Liver (tissue), 3 donors: ENCODE data around the gene POLN.

ENCODE experiments used
- ATF3 ChIP-seq: IDR thresholded peaks from 2 replicates; pipeline ENCODE4 v1.6.1; 2016; ENCODE audit warnings: antibody characterized with exemption
- EGR1 ChIP-seq, 2 donors: IDR thresholded peaks; 2 replicates each; pipeline ENCODE4 v1.6.1; 2016 to 2018; ENCODE audit warnings: antibody characterized with exemption in 2 of 2, low read depth in 2 of 2
- JUND ChIP-seq, 2 donors: IDR thresholded peaks; 2 replicates each; pipeline ENCODE4 v1.6.1; 2016; ENCODE audit warnings: antibody characterized with exemption in 2 of 2
- NR2F2 ChIP-seq: IDR thresholded peaks from 2 replicates; pipeline ENCODE4 v1.6.1; 2016; ENCODE audit warnings: antibody characterized with exemption
- RAD21 ChIP-seq, 2 donors: IDR thresholded peaks; 2 replicates each; pipeline ENCODE4 v1.6.1; 2016; ENCODE audit warnings: antibody characterized with exemption in 2 of 2, mild to moderate bottlenecking in 2 of 2
- SP1 ChIP-seq: IDR thresholded peaks from 2 replicates; pipeline ENCODE4 v1.6.1; 2018; ENCODE audit warnings: antibody characterized with exemption, mild to moderate bottlenecking
- TF ChIP-seq, protein P1 (sequence below): IDR thresholded peaks from 2 replicates; pipeline ENCODE4 v1.6.1; 2016; ENCODE audit warnings: antibody characterized with exemption
- TF ChIP-seq, protein P2 (sequence below): fragments of 150-350 bp; IDR thresholded peaks from 2 replicates; pipeline ENCODE4 v1.5.1; 2017; ENCODE audit warnings: improper control_type of control experiment, low read depth, low read length; ENCODE audit not compliant: missing input control
- TF ChIP-seq, protein P3 (sequence below): IDR thresholded peaks from 2 replicates; pipeline ENCODE4 v1.6.1; 2016; ENCODE audit warnings: antibody characterized with exemption, mild to moderate bottlenecking
- donor health status: healthy.
- donor health status: healthy.

GRCh38 chr4:2250357-2251072 is 8.6 kb upstream of the POLN start:
- no peak for TF ChIP-seq RAD21 (IDR thresholded peaks at IDR 0.05)
- TF ChIP-seq, protein P1, sequence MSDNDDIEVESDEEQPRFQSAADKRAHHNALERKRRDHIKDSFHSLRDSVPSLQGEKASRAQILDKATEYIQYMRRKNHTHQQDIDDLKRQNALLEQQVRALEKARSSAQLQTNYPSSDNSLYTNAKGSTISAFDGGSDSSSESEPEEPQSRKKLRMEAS, result no peak
- TF ChIP-seq, protein P2, sequence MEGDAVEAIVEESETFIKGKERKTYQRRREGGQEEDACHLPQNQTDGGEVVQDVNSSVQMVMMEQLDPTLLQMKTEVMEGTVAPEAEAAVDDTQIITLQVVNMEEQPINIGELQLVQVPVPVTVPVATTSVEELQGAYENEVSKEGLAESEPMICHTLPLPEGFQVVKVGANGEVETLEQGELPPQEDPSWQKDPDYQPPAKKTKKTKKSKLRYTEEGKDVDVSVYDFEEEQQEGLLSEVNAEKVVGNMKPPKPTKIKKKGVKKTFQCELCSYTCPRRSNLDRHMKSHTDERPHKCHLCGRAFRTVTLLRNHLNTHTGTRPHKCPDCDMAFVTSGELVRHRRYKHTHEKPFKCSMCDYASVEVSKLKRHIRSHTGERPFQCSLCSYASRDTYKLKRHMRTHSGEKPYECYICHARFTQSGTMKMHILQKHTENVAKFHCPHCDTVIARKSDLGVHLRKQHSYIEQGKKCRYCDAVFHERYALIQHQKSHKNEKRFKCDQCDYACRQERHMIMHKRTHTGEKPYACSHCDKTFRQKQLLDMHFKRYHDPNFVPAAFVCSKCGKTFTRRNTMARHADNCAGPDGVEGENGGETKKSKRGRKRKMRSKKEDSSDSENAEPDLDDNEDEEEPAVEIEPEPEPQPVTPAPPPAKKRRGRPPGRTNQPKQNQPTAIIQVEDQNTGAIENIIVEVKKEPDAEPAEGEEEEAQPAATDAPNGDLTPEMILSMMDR, result no peak
- no peak for TF ChIP-seq JUND (IDR thresholded peaks at IDR 0.05)
- no peak for TF ChIP-seq SP1
- no peak for TF ChIP-seq ATF3
- no peak for TF ChIP-seq EGR1 (IDR thresholded peaks at IDR 0.05; ENCODE audit: low read depth in 2 of 2)
- TF ChIP-seq NR2F2, result no peak
- TF ChIP-seq, protein P3, sequence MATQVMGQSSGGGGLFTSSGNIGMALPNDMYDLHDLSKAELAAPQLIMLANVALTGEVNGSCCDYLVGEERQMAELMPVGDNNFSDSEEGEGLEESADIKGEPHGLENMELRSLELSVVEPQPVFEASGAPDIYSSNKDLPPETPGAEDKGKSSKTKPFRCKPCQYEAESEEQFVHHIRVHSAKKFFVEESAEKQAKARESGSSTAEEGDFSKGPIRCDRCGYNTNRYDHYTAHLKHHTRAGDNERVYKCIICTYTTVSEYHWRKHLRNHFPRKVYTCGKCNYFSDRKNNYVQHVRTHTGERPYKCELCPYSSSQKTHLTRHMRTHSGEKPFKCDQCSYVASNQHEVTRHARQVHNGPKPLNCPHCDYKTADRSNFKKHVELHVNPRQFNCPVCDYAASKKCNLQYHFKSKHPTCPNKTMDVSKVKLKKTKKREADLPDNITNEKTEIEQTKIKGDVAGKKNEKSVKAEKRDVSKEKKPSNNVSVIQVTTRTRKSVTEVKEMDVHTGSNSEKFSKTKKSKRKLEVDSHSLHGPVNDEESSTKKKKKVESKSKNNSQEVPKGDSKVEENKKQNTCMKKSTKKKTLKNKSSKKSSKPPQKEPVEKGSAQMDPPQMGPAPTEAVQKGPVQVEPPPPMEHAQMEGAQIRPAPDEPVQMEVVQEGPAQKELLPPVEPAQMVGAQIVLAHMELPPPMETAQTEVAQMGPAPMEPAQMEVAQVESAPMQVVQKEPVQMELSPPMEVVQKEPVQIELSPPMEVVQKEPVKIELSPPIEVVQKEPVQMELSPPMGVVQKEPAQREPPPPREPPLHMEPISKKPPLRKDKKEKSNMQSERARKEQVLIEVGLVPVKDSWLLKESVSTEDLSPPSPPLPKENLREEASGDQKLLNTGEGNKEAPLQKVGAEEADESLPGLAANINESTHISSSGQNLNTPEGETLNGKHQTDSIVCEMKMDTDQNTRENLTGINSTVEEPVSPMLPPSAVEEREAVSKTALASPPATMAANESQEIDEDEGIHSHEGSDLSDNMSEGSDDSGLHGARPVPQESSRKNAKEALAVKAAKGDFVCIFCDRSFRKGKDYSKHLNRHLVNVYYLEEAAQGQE, result no peak
